T47D (cell line): Measurements from ENCODE around the gene TLCD3B.

ENCODE experiments used
- DNase-seq, 2 experiments: peaks; one replicate each; pipeline versions ENCODE4 v3.0.0 to v3.0.0-alpha.2; 2011 to 2012; ENCODE audit warnings: low read depth in 1 of 2, low spot score in 1 of 2
- JUND ChIP-seq: IDR thresholded peaks from 2 replicates; pipeline ENCODE4 v1.6.1; 2012; ENCODE audit warnings: low read depth
- in situ Hi-C: cut with HindIII; loops from 2 replicates; pipeline ENCODE4 v1.10.0; 2016; ENCODE audit warnings: low sequenced_read_pairs, low pct_unique_long_range_greater_than_20kb

TLCD3B gene

DNA sequence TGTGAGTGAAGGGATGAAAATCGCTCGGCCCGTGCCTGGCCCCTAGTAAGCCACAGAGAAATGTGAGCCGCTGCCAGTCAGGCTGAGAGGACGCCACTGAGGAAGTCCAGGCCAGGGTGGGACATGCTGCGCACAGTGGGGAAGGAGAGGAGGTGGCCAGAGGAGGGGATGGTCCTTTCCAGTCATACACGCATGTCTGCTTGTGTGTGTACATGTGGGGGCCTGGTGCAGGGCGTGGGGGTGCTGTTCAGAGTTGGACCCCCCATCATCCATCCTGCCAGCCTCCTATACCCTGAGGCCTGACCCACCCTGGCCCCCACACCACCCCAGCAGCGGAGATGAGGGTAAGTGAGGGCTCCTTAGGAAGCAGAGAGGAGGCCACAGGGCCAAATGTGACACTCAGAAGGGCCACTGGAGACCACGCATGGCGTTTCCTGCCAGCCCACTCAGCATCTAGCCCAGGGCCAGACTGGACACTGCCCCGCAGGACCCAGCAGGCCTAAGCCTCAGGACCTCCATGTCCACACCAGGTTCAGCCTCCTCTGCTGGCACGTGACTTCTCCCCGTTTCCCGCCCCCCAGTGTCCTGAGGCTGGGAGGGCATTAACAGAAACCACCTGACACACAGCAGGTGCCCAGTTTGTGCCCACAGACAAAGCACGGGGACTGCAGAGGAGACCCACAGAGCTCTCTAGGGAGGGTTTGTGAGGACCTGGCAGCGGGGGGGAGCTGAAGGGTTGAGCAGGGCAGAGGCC is 27.2 kb downstream of the TLCD3B start:
- no peak for TF ChIP-seq JUND
- no peak for DNase-seq
- in situ Hi-C loops, result no loop called here

DNA sequence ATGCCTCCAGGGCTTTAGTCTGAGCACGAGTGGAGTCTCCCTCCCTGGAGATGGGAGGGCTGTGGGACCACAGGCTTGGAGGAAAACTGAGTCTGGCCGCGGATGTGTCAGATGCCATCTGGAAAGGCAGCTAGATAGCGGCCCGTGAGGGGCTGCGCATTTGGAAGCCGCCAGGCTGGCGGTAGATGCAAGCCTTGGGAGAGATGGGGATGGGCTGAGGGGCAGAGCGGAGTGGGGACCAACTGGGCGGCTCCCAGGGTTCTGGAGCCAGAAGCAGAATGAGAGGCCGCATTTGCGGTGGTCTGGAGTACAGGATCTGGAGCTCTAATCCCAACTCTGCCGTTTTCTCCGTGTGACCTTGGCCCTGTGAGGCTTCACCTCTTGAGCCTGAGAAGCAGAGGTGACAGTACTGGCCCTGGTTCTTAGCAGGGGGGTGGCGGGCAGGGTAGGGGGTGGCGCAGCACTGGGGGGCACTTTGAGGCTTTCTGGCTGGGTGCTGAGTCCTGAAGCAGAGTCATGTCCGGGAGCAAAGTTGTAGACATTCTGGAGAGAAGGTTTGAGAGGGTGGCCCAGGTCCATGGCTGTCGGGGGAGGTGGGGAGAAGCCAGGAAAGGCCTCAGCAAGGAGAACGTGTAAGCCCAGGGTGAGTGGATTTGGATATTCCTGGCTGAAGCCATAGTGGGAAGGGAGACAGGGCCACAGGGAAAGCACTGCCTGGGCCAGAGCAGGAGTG is 28.3 kb downstream of the TLCD3B start:
- no peak for TF ChIP-seq JUND

GRCh38 chr16:30000735-30001631 is 30.1 kb downstream of the TLCD3B start:
- DNase-seq, result no peak
- in situ Hi-C loops, result no loop called here
- TF ChIP-seq JUND, result no peak

More for the DNA sequence above, 28.3 kb downstream of the TLCD3B start:
- no peak for DNase-seq
- in situ Hi-C loops, result no loop called here

- no peak for DNase-seq
- TF ChIP-seq JUND, result no peak
- in situ Hi-C loops, result no loop called here
These were observed 31.5 kb downstream of the TLCD3B start for GRCh38 chr16:29999605-30000004.

GRCh38 chr16:29996766-29997250 is 34.3 kb downstream of the TLCD3B start:
- no peak for DNase-seq
- in situ Hi-C loops, result no loop called here
- TF ChIP-seq JUND, result no peak

- no peak for TF ChIP-seq JUND
- in situ Hi-C loops, result no loop called here
- DNase-seq, result peak; percentile 97 to 98
These were observed 34.9 kb downstream of the TLCD3B start, which contains the start of gene INO80E for GRCh38 chr16:29995911-29996765. Gene INO80E (plus strand): TSS chr16:29996241. CDS start chr16:29996311, 70 bp downstream.

- in situ Hi-C loops, result no loop called here
- no peak for TF ChIP-seq JUND
- DNase-seq, result peak; percentile 90 to 92
These were observed 35.7 kb downstream of the TLCD3B start, which contains the start of gene HIRIP3 for GRCh38 chr16:29995324-29995910. Gene HIRIP3 (minus strand): TSS chr16:29995617. CDS start chr16:29995605, 12 bp downstream.

DNA sequence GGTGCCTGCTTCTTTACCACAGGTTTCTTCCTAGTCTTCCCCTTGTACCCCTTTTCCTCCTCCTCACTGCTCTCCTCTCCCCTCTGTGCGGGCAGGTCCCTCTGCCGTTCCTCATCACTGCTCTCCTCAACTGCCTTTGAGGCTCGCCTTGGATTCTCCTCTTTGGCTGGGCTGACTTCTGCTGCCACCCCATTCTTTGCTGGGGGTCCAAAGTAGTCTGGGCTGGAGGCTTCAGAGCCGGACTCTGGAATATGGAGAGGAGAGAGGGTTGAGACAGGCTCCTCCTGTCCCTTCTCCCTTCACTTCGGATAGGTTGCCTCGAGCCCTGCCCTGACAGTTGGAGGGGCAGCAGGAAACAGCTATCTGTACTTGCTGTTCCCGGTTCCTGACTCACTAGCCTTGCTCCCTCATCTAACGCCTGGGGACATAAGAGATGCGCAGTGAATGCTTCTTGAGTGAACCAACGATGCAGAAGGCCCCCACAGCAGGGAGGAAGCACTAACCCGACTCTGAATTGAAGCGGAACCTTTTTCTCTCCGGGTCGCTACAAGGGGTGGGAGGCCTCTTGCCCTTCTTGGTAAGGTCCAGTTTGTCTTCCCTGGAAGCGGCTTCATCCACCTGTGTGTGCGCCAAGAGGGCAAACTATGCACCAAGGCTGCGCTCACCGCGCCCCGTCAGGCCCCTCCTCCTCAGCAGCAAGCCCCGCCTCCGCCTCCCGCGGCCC is 36.3 kb downstream of the TLCD3B start:
- peak in 1 of 2 experiments; percentile 80 for DNase-seq
- in situ Hi-C loops, result no loop called here
- TF ChIP-seq JUND, result no peak

DNA sequence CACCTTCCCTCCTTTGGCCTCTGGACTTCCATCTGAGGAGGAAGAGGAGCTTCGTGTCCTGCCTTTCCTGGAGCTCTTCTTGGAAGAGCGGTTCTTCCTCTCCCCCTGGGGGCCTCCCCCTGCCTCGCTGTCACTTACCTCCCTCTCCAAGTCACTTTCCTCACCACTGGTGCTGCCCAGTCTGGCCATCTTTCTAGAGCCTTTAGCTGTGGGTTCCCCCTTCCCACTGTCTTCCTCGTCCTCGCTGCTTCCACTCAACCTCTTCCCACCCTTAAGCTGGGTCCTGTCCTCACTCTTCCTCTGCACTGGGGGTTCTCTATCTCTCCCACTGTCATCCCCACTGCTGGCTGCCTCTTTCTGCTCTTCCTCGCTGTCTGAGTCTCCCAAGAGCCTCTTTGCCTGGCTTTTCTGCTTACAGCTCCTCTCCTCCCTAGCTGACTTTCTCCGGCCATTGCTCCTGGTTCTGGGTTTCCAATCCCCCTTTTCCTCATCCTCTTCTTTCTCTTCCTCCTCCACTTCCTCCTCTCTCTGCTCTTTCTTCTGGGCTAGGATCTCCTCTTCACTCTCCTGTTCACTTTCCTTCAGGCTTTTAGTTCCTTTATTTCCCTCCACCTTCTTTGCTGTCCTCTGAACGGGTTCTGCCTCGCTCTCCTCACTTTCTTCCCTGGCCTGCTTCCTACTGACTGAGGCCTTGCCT is 37.0 kb downstream of the TLCD3B start:
- in situ Hi-C loops, result no loop called here
- TF ChIP-seq JUND, result no peak
- no peak for DNase-seq

DNA sequence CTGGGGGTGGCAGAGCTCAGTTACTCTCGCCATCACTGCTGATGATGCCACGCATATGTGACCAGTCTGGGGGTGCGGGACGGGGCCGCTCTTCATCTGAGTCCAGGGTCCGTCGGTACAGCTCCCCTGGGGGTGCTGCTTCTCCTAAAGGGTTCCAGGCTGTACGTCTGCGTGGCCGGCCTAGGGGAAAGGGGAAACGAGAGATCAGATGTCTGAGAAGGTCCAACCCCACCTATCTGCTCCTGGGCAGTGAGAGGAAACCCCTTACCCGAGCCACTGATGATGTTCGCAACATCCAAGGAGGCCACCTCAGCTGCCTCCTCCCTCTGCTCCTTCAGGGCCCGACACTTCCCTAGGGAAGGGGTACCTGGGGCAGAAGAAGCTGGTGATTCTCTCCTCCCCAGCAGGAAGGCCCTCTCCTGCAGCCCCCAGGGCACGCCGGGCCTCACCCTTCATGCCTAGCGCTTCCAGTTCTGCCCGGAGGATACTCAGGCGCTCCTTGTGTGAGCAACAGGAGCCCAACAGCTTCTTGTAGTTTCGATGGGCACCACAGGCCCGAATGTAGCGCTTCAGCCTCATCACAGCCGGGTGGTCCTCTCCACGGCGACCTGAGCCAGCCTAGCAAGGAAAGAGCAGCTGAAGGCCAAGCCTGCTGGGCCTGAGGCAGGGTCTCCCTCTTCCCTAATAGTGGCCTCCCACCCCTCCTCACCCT is 37.7 kb downstream of the TLCD3B start:
- no peak for DNase-seq
- in situ Hi-C loops, result no loop called here
- no peak for TF ChIP-seq JUND
